WTC11 (cell line): Measurements from ENCODE around the gene SLIT3. TPM values are rescaled to one million over a fixed set of nuclear protein-coding genes. Genes with fewer than 3 reads are reported as not detected.
"Not testable (repeated sequence)": the region's sequence is repeated elsewhere in the genome, so short reads cannot be mapped to it uniquely, and the experiment has no call there.

Experiments
- ATAC-seq: fragments of 200-7000 bp; cut with Tn5 transposase; 2 replicates; pipeline ENCODE4 v1.10.0; 2021; ENCODE audit warnings: mild to moderate bottlenecking, moderate library complexity
- CTCF ChIA-PET: fragments of 300-600 bp; sonication (Branson Sonifier 250); formaldehyde crosslinking; loops from one replicate; lab custom pipeline; 2021; ENCODE audit warnings: antibody characterized with exemption; lab: Charles Lee
- POLR2A ChIA-PET: fragments of 350-600 bp; sonication (Branson Sonifier 250); formaldehyde crosslinking; loops from one replicate; lab custom pipeline; 2021; ENCODE audit warnings: antibody characterized with exemption; lab: Charles Lee
- DNase-seq: peaks from one replicate; pipeline ENCODE4 v3.0.0; 2021; ENCODE audit warnings: low spot score
- H3K27ac Mint-ChIP-seq: 2 replicates; pipeline ENCODE4 v1.8.0; 2021; ENCODE audit warnings: mixed read lengths
- H3K27me3 Mint-ChIP-seq: 2 replicates; pipeline ENCODE4 v1.8.0; 2021; ENCODE audit warnings: low read depth, mild to moderate bottlenecking, moderate library complexity, mixed read lengths
- H3K36me3 Mint-ChIP-seq: 2 replicates; pipeline ENCODE4 v1.8.0; 2021; ENCODE audit warnings: mixed read lengths
- H3K4me1 Mint-ChIP-seq: 2 replicates; pipeline ENCODE4 v1.8.0; 2022; ENCODE audit warnings: mixed read lengths
- H3K4me3 Mint-ChIP-seq: 2 replicates; pipeline ENCODE4 v1.8.0; 2021; ENCODE audit warnings: mild to moderate bottlenecking, moderate library complexity, mixed read lengths
- H3K9me3 Mint-ChIP-seq: 2 replicates; pipeline ENCODE4 v1.8.0; 2021; ENCODE audit warnings: mixed read lengths
- ARID4B ChIP-seq: sonication (generic); formaldehyde crosslinking; IDR thresholded peaks from 2 replicates; pipeline ENCODE4 v1.8.0; 2023; ENCODE audit warnings: missing genetic modification reagents, mild to moderate bottlenecking, borderline replicate concordance
- ATF6 ChIP-seq: sonication (generic); formaldehyde crosslinking; IDR thresholded peaks from 2 replicates; pipeline ENCODE4 v1.8.1; 2023; ENCODE audit warnings: mild to moderate bottlenecking, missing genetic modification reagents
- CREM ChIP-seq: sonication (generic); formaldehyde crosslinking; IDR thresholded peaks from 2 replicates; pipeline ENCODE4 v1.8.1; 2022; ENCODE audit warnings: mild to moderate bottlenecking, missing genetic modification reagents, moderate library complexity
- GABPB1 ChIP-seq: sonication (generic); formaldehyde crosslinking; IDR thresholded peaks from 2 replicates; pipeline ENCODE4 v1.8.1; 2023; ENCODE audit warnings: mild to moderate bottlenecking, missing genetic modification reagents
- HMGA2 ChIP-seq: fragments of 250-450 bp; sonication (Bioruptor Pico); IDR thresholded peaks from 2 replicates; pipeline ENCODE4 v1.4.0; 2021; ENCODE audit warnings: mild to moderate bottlenecking, moderate library complexity
- JUN ChIP-seq: sonication (generic); formaldehyde crosslinking; IDR thresholded peaks from 2 replicates; pipeline ENCODE4 v1.8.0; 2023; ENCODE audit warnings: mild to moderate bottlenecking, missing genetic modification reagents
- KAT7 ChIP-seq: sonication (generic); formaldehyde crosslinking; IDR thresholded peaks from 2 replicates; pipeline ENCODE4 v1.8.1; 2023; ENCODE audit warnings: missing genetic modification reagents, mild to moderate bottlenecking, borderline replicate concordance
- NFYB ChIP-seq: sonication (generic); formaldehyde crosslinking; conservative IDR thresholded peaks from 2 replicates; pipeline ENCODE4 v1.8.0; 2022; ENCODE audit warnings: low read depth, missing genetic modification reagents
- NR3C1 ChIP-seq: sonication (generic); formaldehyde crosslinking; conservative IDR thresholded peaks from 2 replicates; pipeline ENCODE4 v1.8.1; 2023; ENCODE audit warnings: low read depth, mild to moderate bottlenecking, missing genetic modification reagents
- SMAD3 ChIP-seq: sonication (generic); formaldehyde crosslinking; IDR thresholded peaks from 2 replicates; pipeline ENCODE4 v1.8.0; 2022; ENCODE audit warnings: missing genetic modification reagents, mild to moderate bottlenecking, borderline replicate concordance
- ZNF121 ChIP-seq: sonication (generic); formaldehyde crosslinking; IDR thresholded peaks from 2 replicates; pipeline ENCODE4 v1.8.0; 2023; ENCODE audit warnings: missing genetic modification reagents
- ZNF263 ChIP-seq: sonication (generic); formaldehyde crosslinking; IDR thresholded peaks from 2 replicates; pipeline ENCODE4 v1.8.1; 2022; ENCODE audit warnings: low read depth, mild to moderate bottlenecking, moderate library complexity, missing genetic modification reagents
- ZNF396 ChIP-seq: fragments of 250-450 bp; sonication (Bioruptor Pico); IDR thresholded peaks from 2 replicates; pipeline ENCODE4 v1.8.0; 2021; ENCODE audit warnings: mild to moderate bottlenecking, moderate library complexity, borderline replicate concordance
- ZNF416 ChIP-seq: fragments of 250-450 bp; sonication (Bioruptor Pico); IDR thresholded peaks from 2 replicates; pipeline ENCODE4 v1.9.0; 2021; ENCODE audit warnings: mild to moderate bottlenecking, inconsistent platforms
- total RNA-seq: library from RNA; stranded (reverse); gene quantifications from 3 replicates; pipeline ENCODE4 v1.2.3, GENCODE V29; 2021
- TF ChIP-seq, protein P1 (sequence below): sonication (generic); formaldehyde crosslinking; IDR thresholded peaks from 2 replicates; pipeline ENCODE4 v1.8.0; 2023; ENCODE audit warnings: mild to moderate bottlenecking, missing genetic modification reagents
- TF ChIP-seq, protein P2 (sequence below): sonication (generic); formaldehyde crosslinking; IDR thresholded peaks from 2 replicates; pipeline ENCODE4 v1.8.0; 2022; ENCODE audit warnings: mild to moderate bottlenecking, missing genetic modification reagents
- TF ChIP-seq, protein P3 (sequence below): sonication (generic); formaldehyde crosslinking; IDR thresholded peaks from 2 replicates; pipeline ENCODE4 v1.8.1; 2023; ENCODE audit warnings: mild to moderate bottlenecking, missing genetic modification reagents, moderate library complexity
- TF ChIP-seq, protein P4 (sequence below): sonication (generic); formaldehyde crosslinking; IDR thresholded peaks from 2 replicates; pipeline ENCODE4 v1.8.1; 2023; ENCODE audit warnings: mild to moderate bottlenecking, missing genetic modification reagents, moderate library complexity

Gene SLIT3
- total RNA-seq, 1 experiment from 2014 or later = 1.9 TPM

GRCh38 chr5:169147534-169147933, 153.4 kb downstream of the SLIT3 start (continued):
- TF ChIP-seq ARID4B = no peak
- no peak for TF ChIP-seq KAT7 (CRISPR knock-in tag)
- no peak for TF ChIP-seq HMGA2
- TF ChIP-seq, protein P1, sequence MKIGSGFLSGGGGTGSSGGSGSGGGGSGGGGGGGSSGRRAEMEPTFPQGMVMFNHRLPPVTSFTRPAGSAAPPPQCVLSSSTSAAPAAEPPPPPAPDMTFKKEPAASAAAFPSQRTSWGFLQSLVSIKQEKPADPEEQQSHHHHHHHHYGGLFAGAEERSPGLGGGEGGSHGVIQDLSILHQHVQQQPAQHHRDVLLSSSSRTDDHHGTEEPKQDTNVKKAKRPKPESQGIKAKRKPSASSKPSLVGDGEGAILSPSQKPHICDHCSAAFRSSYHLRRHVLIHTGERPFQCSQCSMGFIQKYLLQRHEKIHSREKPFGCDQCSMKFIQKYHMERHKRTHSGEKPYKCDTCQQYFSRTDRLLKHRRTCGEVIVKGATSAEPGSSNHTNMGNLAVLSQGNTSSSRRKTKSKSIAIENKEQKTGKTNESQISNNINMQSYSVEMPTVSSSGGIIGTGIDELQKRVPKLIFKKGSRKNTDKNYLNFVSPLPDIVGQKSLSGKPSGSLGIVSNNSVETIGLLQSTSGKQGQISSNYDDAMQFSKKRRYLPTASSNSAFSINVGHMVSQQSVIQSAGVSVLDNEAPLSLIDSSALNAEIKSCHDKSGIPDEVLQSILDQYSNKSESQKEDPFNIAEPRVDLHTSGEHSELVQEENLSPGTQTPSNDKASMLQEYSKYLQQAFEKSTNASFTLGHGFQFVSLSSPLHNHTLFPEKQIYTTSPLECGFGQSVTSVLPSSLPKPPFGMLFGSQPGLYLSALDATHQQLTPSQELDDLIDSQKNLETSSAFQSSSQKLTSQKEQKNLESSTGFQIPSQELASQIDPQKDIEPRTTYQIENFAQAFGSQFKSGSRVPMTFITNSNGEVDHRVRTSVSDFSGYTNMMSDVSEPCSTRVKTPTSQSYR = no peak
- TF ChIP-seq ATF6 (CRISPR knock-in tag) = no peak
- TF ChIP-seq, all 79 proteins: peak for 0

DNA sequence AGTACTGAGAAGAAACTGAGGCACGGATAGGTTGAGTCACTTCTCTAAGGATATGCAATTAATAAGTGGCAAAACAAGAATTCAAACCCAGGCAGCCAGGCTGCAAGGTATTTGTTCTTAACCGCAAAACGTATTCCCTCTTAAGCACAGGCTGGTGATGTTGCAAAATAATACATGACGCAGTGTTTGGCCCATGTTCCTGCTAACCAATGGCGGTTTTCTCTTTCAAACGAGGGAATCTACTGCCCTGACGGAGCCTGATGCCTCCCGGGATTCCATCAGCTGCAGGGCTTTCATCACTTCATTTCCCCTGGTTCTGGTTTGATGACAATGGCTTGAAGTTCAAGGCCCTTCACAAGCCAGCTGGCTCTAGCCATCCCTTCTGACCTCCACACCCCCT, 154.8 kb downstream of the SLIT3 start:
- Mint-ChIP-seq H3K4me3 (no peak overlapping the region), H3K27me3 (no peaks in the 10 kb centered on the region), H3K9me3 (no peaks in the 10 kb centered on the region), H3K4me1 (peaks cover 20% of the 10 kb centered on the region), H3K27ac (no peak overlapping the region; the same call in 1 of the 2 replicates), H3K36me3 (no peaks in the 10 kb centered on the region)
- ATAC-seq (no peak), DNase-seq (no peak)
- CTCF ChIA-PET = interaction anchor here (0.8 to 1.0 kb wide), 2 partner anchors 29 to 159 kb away, joined by 3 to 4 read pairs; no protein-coding TSS in a partner anchor
- POLR2A ChIA-PET = no interaction called here
- TF ChIP-seq, protein P2, sequence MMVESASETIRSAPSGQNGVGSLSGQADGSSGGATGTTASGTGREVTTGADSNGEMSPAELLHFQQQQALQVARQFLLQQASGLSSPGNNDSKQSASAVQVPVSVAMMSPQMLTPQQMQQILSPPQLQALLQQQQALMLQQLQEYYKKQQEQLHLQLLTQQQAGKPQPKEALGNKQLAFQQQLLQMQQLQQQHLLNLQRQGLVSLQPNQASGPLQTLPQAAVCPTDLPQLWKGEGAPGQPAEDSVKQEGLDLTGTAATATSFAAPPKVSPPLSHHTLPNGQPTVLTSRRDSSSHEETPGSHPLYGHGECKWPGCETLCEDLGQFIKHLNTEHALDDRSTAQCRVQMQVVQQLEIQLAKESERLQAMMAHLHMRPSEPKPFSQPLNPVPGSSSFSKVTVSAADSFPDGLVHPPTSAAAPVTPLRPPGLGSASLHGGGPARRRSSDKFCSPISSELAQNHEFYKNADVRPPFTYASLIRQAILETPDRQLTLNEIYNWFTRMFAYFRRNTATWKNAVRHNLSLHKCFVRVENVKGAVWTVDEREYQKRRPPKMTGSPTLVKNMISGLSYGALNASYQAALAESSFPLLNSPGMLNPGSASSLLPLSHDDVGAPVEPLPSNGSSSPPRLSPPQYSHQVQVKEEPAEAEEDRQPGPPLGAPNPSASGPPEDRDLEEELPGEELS (CRISPR knock-in tag) = no peak
- no peak for TF ChIP-seq ZNF121

DNA sequence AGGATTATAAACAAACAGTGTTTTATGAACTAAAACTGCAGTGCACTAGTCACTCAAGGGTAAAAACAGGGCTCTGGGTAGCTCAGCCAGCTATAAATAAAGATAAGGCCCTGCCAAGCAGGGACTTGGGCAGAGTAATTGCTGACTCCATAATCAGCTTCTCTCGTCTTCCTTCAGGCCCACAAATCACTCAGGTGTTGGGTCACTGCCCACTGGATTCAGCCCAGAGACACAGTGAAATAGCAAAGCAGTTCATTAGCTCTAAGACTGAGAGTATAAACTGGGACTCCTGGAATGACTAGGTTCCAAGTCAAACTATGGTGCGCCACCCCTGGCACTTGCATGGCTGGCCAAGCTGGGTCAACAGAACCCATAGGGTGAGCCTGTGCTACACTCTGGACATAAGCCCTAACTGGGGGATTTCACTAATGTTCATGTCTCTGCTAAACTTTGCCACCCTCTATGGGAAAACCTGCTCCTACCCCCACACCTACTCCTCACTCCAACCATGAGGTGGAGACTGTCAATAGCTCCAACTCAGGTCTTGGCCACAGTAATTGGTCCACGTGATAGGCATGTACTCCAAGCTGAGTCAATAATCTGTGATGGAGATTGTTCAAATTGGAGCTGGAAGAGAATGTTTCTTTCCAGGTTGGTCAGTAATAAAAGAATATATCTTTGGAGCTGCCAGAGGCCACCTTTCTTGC, 158.5 kb downstream of the SLIT3 start:
- Mint-ChIP-seq H3K27ac (no peak overlapping the region), H3K4me1 (no peaks in the 10 kb centered on the region), H3K4me3 (no peak overlapping the region), H3K36me3 (no peaks in the 10 kb centered on the region), H3K9me3 (no peaks in the 10 kb centered on the region), H3K27me3 (no peaks in the 10 kb centered on the region; the same call in 1 of the 2 replicates)
- TF ChIP-seq SMAD3 (CRISPR knock-in tag) = no peak
- TF ChIP-seq, protein P3, sequence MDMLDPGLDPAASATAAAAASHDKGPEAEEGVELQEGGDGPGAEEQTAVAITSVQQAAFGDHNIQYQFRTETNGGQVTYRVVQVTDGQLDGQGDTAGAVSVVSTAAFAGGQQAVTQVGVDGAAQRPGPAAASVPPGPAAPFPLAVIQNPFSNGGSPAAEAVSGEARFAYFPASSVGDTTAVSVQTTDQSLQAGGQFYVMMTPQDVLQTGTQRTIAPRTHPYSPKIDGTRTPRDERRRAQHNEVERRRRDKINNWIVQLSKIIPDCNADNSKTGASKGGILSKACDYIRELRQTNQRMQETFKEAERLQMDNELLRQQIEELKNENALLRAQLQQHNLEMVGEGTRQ = no peak
- TF ChIP-seq ZNF263 = no peak
- TF ChIP-seq NR3C1 (CRISPR knock-in tag) = no peak
- no peak for TF ChIP-seq CREM (CRISPR knock-in tag)
- no peak for TF ChIP-seq NFYB (CRISPR knock-in tag)
- TF ChIP-seq JUN (CRISPR knock-in tag) = no peak
- no peak for TF ChIP-seq ZNF396 (CRISPR knock-in tag)
- TF ChIP-seq, protein P4, sequence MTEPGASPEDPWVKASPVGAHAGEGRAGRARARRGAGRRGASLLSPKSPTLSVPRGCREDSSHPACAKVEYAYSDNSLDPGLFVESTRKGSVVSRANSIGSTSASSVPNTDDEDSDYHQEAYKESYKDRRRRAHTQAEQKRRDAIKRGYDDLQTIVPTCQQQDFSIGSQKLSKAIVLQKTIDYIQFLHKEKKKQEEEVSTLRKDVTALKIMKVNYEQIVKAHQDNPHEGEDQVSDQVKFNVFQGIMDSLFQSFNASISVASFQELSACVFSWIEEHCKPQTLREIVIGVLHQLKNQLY = no peak
- no peak for TF ChIP-seq GABPB1
- TF ChIP-seq ZNF416 (CRISPR knock-in tag) = no peak
- ATAC-seq (no peak), DNase-seq (no peak)
- ChIA-PET CTCF (no interaction called here), POLR2A (no interaction called here)

DNA sequence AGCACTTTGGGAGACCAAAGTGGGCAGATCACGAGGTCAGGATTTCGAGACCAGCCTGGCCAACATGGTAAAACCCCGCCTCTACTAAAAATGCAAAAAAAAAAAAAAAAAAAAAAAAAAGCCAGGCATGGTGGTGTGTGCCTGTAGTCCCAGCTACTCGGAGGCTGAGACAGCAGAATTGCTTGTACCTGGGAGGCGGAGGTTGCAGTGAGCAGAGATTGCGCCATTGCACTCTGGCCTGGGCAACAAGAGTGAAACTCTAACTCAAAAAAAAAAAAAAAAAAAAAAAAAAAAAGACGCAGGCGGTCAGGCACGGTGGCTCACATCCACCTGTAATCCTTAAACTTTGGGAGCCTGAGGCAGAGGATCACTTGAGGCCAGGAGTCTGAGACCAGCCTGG, 160.7 kb downstream of the SLIT3 start:
- H3K4me3 Mint-ChIP-seq, H3K9me3 Mint-ChIP-seq, H3K27me3 Mint-ChIP-seq, ATAC-seq, H3K4me1 Mint-ChIP-seq, H3K27ac Mint-ChIP-seq, POLR2A ChIA-PET, H3K36me3 Mint-ChIP-seq, DNase-seq: not testable (repeated sequence)
- CTCF ChIA-PET = interaction anchor here (0.7 to 1.1 kb wide), 2 partner anchors 21 to 87 kb away, joined by 4 read pairs; no protein-coding TSS in a partner anchor
